K562 (cell line): ENCODE measurements around the gene PDGFA.

ENCODE experiments used
- ATF2 ChIP-seq: sonication (generic); formaldehyde crosslinking; IDR thresholded peaks from 2 replicates; pipeline ENCODE4 v1.8.1; 2022; ENCODE audit warnings: missing genetic modification reagents
- BHLHE40 ChIP-seq: IDR thresholded peaks from 2 replicates; pipeline ENCODE4 v1.6.1; 2011; ENCODE audit warnings: low read length, improper control_type of control experiment
- C11orf30 ChIP-seq: fragments of 450-650 bp; IDR thresholded peaks from 2 replicates; pipeline ENCODE4 v1.6.1; 2016; ENCODE audit warnings: low read depth, mild to moderate bottlenecking
- CBX5 ChIP-seq: IDR thresholded peaks from 2 replicates; pipeline ENCODE4 v1.6.1; 2014; ENCODE audit warnings: low read depth, borderline replicate concordance
- CHCHD3 ChIP-seq: fragments of 250-450 bp; sonication (Bioruptor Pico); IDR thresholded peaks from 2 replicates; pipeline ENCODE4 v2.1.2; 2022; ENCODE audit warnings: mild to moderate bottlenecking
- CTCF ChIP-seq, 3 experiments: IDR thresholded peaks in 2 of 3; conservative IDR thresholded peaks in 1 of 3; 2 replicates each; pipeline ENCODE4 v1.5.1; 2011 to 2012; ENCODE audit warnings: low read length in 3 of 3, mild to moderate bottlenecking in 3 of 3, control low read depth in 2 of 3, improper control_type of control experiment in 1 of 3, inconsistent platforms in 1 of 3, low read depth in 1 of 3, mixed read lengths in 1 of 3, moderate library complexity in 1 of 3; ENCODE audit not compliant: insufficient read depth in 2 of 3
- ETS2 ChIP-seq: IDR thresholded peaks from 2 replicates; pipeline ENCODE4 v1.6.1; 2016; ENCODE audit warnings: borderline replicate concordance, missing genetic modification characterization, mild to moderate bottlenecking, moderate library complexity, missing compliant biosample characterization; ENCODE audit not compliant: poor library complexity, severe bottlenecking
- POLR2AphosphoS5 ChIP-seq: IDR thresholded peaks from 2 replicates; pipeline ENCODE4 v1.6.1; 2011; ENCODE audit warnings: mild to moderate bottlenecking, low read depth, low read length, moderate library complexity; ENCODE audit not compliant: control insufficient read depth, insufficient read depth
- REST ChIP-seq, 2 experiments: fragments of 450-650 bp; formaldehyde crosslinking in 1 of 2; IDR thresholded peaks; 2 replicates each; pipeline versions ENCODE4 v1.4.0 to v1.6.1; 2014 to 2020; ENCODE audit warnings: mild to moderate bottlenecking in 2 of 2, borderline replicate concordance in 1 of 2, low read depth in 1 of 2
- SAP30 ChIP-seq: fragments of 200-600 bp; sonication (generic); IDR thresholded peaks from 2 replicates; pipeline ENCODE4 v1.6.1; 2012; ENCODE audit warnings: borderline replicate concordance, low read depth, mild to moderate bottlenecking, moderate library complexity, low read length, control low read depth, inconsistent platforms; ENCODE audit not compliant: insufficient read depth, poor library complexity, severe bottlenecking
- SOX6 ChIP-seq: fragments of 450-650 bp; IDR thresholded peaks from 2 replicates; pipeline ENCODE4 v1.6.1; 2014; ENCODE audit warnings: mild to moderate bottlenecking
- TCF7 ChIP-seq: sonication (generic); IDR thresholded peaks from 2 replicates; pipeline ENCODE4 v1.6.1; 2016; ENCODE audit warnings: antibody characterized with exemption, borderline replicate concordance
- ZFP30 ChIP-seq: fragments of 250-450 bp; sonication (Bioruptor Pico); IDR thresholded peaks from 2 replicates; pipeline ENCODE4 v1.8.0; 2022; ENCODE audit warnings: moderate library complexity, mild to moderate bottlenecking, inconsistent platforms, borderline replicate concordance
- ZNF512 ChIP-seq: IDR thresholded peaks from 2 replicates; pipeline ENCODE4 v1.6.1; 2016; ENCODE audit warnings: missing genetic modification characterization, missing compliant biosample characterization

- TF ChIP-seq CTCF (IDR thresholded peaks at IDR 0.05 in 2 of 3, conservative IDR thresholded peaks at IDR 0.05 in 1 of 3; ENCODE audit: insufficient read depth in 2 of 3, low read depth in 1 of 3, low read length in 3 of 3) (no peak), CBX5 (no peak), BHLHE40 (no peak), C11orf30 (no peak), TCF7 (no peak), SAP30 (no peak), ATF2 (no peak), ZNF512 (tag) (no peak), REST (IDR thresholded peaks at IDR 0.05; ENCODE audit: borderline replicate concordance) (no peak), REST (CRISPR knock-in tag; IDR thresholded peaks at IDR 0.05; ENCODE audit: low read depth) (no peak), ZFP30 (CRISPR knock-in tag) (no peak), CHCHD3 (no peak), SOX6 (no peak), POLR2AphosphoS5 (no peak), ETS2 (no peak)
Observed at GRCh38 chr7:449324-450019, 70.2 kb downstream of the PDGFA start.
